DND-41 (cell line): ENCODE data around the gene LMO2.

Experiments
- EZH2 ChIP-seq: IDR thresholded peaks from 3 replicates; pipeline ENCODE4 v1.6.1; 2012; ENCODE audit warnings: borderline replicate concordance, low read depth, mild to moderate bottlenecking, moderate library complexity, low read length, inconsistent platforms; ENCODE audit not compliant: severe bottlenecking
- TF ChIP-seq, protein P1 (sequence below): IDR thresholded peaks from 2 replicates; pipeline ENCODE4 v1.5.1; 2012; ENCODE audit warnings: borderline replicate concordance, low read length, moderate library complexity, mild to moderate bottlenecking; ENCODE audit not compliant: poor library complexity, severe bottlenecking; ENCODE audit errors: extremely low read depth

DNA sequence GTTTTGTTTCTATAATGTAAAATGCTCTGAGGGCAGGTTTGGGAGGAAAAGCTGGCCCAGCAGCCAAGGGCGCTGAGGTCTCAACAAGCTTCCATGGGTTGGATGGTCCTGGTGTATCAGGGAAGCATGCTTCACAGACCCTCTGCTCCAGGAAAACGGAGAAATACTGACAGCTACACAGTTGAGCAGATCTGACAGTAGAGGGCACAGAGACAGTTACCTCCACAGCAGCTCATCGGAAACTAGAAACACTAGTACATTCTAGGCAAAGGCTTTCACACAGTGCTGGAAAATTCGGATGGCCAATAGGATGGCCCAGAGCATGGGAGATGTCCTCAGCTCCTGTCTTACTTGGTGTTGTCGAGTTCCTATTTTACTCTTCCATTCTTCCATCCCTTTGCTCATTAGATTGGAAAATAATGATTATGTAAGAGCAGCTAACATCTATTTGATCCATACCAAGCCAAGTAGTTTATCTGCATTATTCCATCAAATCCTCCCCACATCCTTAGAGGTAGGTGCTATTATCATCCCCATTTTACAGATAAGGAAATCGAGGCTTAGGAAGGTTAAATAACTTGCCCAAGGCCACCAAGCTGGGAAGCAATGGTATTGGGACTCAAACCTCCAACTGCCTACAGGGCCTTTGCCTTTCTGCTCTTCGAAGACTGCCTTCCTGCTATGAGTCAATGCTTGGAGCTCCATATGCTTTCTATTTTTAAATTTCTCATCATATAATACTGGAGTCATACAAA is 28.3 kb downstream of the LMO2 start:
- TF ChIP-seq, protein P1, sequence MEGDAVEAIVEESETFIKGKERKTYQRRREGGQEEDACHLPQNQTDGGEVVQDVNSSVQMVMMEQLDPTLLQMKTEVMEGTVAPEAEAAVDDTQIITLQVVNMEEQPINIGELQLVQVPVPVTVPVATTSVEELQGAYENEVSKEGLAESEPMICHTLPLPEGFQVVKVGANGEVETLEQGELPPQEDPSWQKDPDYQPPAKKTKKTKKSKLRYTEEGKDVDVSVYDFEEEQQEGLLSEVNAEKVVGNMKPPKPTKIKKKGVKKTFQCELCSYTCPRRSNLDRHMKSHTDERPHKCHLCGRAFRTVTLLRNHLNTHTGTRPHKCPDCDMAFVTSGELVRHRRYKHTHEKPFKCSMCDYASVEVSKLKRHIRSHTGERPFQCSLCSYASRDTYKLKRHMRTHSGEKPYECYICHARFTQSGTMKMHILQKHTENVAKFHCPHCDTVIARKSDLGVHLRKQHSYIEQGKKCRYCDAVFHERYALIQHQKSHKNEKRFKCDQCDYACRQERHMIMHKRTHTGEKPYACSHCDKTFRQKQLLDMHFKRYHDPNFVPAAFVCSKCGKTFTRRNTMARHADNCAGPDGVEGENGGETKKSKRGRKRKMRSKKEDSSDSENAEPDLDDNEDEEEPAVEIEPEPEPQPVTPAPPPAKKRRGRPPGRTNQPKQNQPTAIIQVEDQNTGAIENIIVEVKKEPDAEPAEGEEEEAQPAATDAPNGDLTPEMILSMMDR: no peak
- no peak for TF ChIP-seq EZH2
